HEK293 (cell line): ENCODE results near the gene DND1.
A peak's percentile ranks its signal among the peaks of the same experiment; 100 is the strongest.

Experiments used
- BCL11A ChIP-seq: fragments of 450-650 bp; formaldehyde crosslinking; IDR thresholded peaks from 2 replicates; pipeline ENCODE4 v1.5.1; 2016; ENCODE audit warnings: low read depth, missing biosample characterization, missing genetic modification characterization
- MEIS1 ChIP-seq: sonication (generic); formaldehyde crosslinking; IDR thresholded peaks from 2 replicates; pipeline ENCODE4 v1.8.1; 2022; ENCODE audit warnings: missing genetic modification reagents, mild to moderate bottlenecking, borderline replicate concordance
- OSR2 ChIP-seq: fragments of 450-650 bp; formaldehyde crosslinking; IDR thresholded peaks from 2 replicates; pipeline ENCODE4 v1.5.1; 2016; ENCODE audit warnings: missing biosample characterization, missing genetic modification characterization
- SP3 ChIP-seq: fragments of 450-650 bp; formaldehyde crosslinking; IDR thresholded peaks from 2 replicates; pipeline ENCODE4 v1.5.1; 2016; ENCODE audit warnings: missing biosample characterization, missing genetic modification characterization
- ZBTB20 ChIP-seq: fragments of 450-650 bp; formaldehyde crosslinking; IDR thresholded peaks from 2 replicates; pipeline ENCODE4 v1.5.1; 2016; ENCODE audit warnings: missing biosample characterization, missing genetic modification characterization
- ZNF175 ChIP-seq: fragments of 450-650 bp; formaldehyde crosslinking; IDR thresholded peaks from 2 replicates; pipeline ENCODE4 v1.5.1; 2016; ENCODE audit warnings: missing biosample characterization, missing genetic modification characterization
- ZNF184 ChIP-seq: fragments of 450-650 bp; IDR thresholded peaks from 2 replicates; pipeline ENCODE4 v1.5.1; 2018; ENCODE audit warnings: missing biosample characterization, mild to moderate bottlenecking, missing genetic modification characterization
- ZNF266 ChIP-seq: fragments of 450-650 bp; formaldehyde crosslinking; IDR thresholded peaks from 2 replicates; pipeline ENCODE4 v1.5.1; 2016; ENCODE audit warnings: missing biosample characterization, missing genetic modification characterization, low read depth
- ZNF341 ChIP-seq: fragments of 450-650 bp; formaldehyde crosslinking; IDR thresholded peaks from 2 replicates; pipeline ENCODE4; 2016; ENCODE audit warnings: low read depth, missing biosample characterization, missing genetic modification characterization
- ZNF354C ChIP-seq: fragments of 450-650 bp; formaldehyde crosslinking; IDR thresholded peaks from 2 replicates; pipeline ENCODE4 v1.5.1; 2016; ENCODE audit warnings: missing biosample characterization, missing genetic modification characterization, low read depth, borderline replicate concordance
- ZNF366 ChIP-seq: fragments of 450-650 bp; formaldehyde crosslinking; conservative IDR thresholded peaks from 2 replicates; pipeline ENCODE4 v1.5.1; 2016; ENCODE audit warnings: missing biosample characterization, missing genetic modification characterization
- ZNF37A ChIP-seq: fragments of 450-650 bp; IDR thresholded peaks from 2 replicates; pipeline ENCODE4 v1.5.1; 2018; ENCODE audit warnings: missing biosample characterization, missing genetic modification characterization
- ZNF558 ChIP-seq: fragments of 450-650 bp; formaldehyde crosslinking; IDR thresholded peaks from 2 replicates; pipeline ENCODE4 v1.5.1; 2016; ENCODE audit warnings: missing biosample characterization, missing genetic modification characterization
- ZNF654 ChIP-seq: fragments of 450-650 bp; formaldehyde crosslinking; IDR thresholded peaks from 2 replicates; pipeline ENCODE4 v1.5.1; 2016; ENCODE audit warnings: low read depth, missing biosample characterization, missing genetic modification characterization
- ZNF660 ChIP-seq: fragments of 450-650 bp; IDR thresholded peaks from 2 replicates; pipeline ENCODE4 v1.5.1; 2018; ENCODE audit warnings: missing biosample characterization, mild to moderate bottlenecking, missing genetic modification characterization
- TF ChIP-seq, protein P1 (sequence below): fragments of 450-650 bp; formaldehyde crosslinking; IDR thresholded peaks from 2 replicates; pipeline ENCODE4 v1.5.1; 2017; ENCODE audit warnings: missing biosample characterization, missing genetic modification characterization
- TF ChIP-seq, protein P2 (sequence below): fragments of 450-650 bp; formaldehyde crosslinking; IDR thresholded peaks from 2 replicates; pipeline ENCODE4 v1.5.1; 2017; ENCODE audit warnings: missing biosample characterization, missing genetic modification characterization
- TF ChIP-seq, protein P3 (sequence below): fragments of 450-650 bp; formaldehyde crosslinking; IDR thresholded peaks from 2 replicates; pipeline ENCODE4 v1.5.0; 2017; ENCODE audit warnings: missing biosample characterization, missing genetic modification characterization, borderline replicate concordance
- TF ChIP-seq, protein P4 (sequence below): fragments of 450-650 bp; formaldehyde crosslinking; IDR thresholded peaks from 2 replicates; pipeline ENCODE4 v1.5.1; 2016; ENCODE audit warnings: missing biosample characterization, missing genetic modification characterization
- TF ChIP-seq, protein P5 (sequence below): fragments of 450-650 bp; formaldehyde crosslinking; IDR thresholded peaks from 2 replicates; pipeline ENCODE4 v1.5.1; 2016; ENCODE audit warnings: missing biosample characterization, missing genetic modification characterization
- TF ChIP-seq, protein P6 (sequence below): fragments of 450-650 bp; formaldehyde crosslinking; IDR thresholded peaks from 2 replicates; pipeline ENCODE4; 2016; ENCODE audit warnings: missing biosample characterization, missing genetic modification characterization
- TF ChIP-seq, protein P7 (sequence below): IDR thresholded peaks from 2 replicates; pipeline ENCODE4 v1.6.1; 2011; ENCODE audit warnings: mild to moderate bottlenecking, low read depth, low read length, borderline replicate concordance
- TF ChIP-seq, protein P8 (sequence below): fragments of 450-650 bp; formaldehyde crosslinking; IDR thresholded peaks from 2 replicates; pipeline ENCODE4 v1.5.1; 2016; ENCODE audit warnings: missing biosample characterization, missing genetic modification characterization

Gene DND1

DNA sequence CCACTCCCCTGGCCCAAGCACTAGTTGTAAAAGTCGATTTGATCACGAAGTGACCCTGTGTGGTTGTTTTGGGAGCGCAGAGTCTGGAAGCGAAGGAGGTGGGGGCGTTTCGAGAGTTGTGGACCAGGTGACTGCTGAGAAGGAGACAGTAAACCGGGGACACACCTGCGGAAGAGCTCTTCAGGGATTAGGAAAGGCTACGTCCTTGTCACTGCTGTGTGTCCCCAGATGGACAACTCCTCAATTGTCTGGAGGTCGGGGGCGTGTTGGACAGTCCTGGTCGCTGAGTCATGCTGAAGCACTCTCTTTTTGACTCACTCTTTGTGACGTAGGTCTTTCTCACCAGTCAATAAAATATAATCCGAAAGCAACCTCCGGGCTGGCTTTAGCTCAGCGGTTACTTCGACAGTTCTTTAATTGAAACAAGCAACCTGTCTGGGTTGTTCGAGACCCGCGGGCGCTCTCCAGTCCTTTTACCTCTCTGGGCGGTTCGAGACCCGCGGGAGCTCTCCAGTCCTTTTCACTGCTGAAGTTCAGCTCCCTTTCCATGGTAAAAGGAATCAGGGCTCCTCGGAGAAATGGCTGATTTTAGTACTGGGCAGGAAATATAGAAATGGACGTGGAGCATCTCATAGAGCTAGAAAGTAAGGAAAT is 37.6 kb upstream of the DND1 start (continued):
- TF ChIP-seq ZNF37A (tag by site-specific recombination): no peak
- TF ChIP-seq ZNF660 (tag by site-specific recombination): peak; percentile 98
- TF ChIP-seq, protein P1, sequence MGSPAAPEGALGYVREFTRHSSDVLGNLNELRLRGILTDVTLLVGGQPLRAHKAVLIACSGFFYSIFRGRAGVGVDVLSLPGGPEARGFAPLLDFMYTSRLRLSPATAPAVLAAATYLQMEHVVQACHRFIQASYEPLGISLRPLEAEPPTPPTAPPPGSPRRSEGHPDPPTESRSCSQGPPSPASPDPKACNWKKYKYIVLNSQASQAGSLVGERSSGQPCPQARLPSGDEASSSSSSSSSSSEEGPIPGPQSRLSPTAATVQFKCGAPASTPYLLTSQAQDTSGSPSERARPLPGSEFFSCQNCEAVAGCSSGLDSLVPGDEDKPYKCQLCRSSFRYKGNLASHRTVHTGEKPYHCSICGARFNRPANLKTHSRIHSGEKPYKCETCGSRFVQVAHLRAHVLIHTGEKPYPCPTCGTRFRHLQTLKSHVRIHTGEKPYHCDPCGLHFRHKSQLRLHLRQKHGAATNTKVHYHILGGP (tag by site-specific recombination): no peak
- peak; percentile 64; the same call in 1 of the 2 replicates for TF ChIP-seq ZNF558 (tag by site-specific recombination)
- no peak for TF ChIP-seq MEIS1
- TF ChIP-seq SP3: peak; percentile 56
- TF ChIP-seq ZNF175 (tag by site-specific recombination): no peak
- no peak for TF ChIP-seq ZNF354C (tag by site-specific recombination)
- TF ChIP-seq ZNF184 (tag by site-specific recombination): peak; percentile 79
- no peak for TF ChIP-seq ZNF341 (tag by site-specific recombination)
- no peak for TF ChIP-seq ZNF266 (tag by site-specific recombination)
- TF ChIP-seq, protein P2, sequence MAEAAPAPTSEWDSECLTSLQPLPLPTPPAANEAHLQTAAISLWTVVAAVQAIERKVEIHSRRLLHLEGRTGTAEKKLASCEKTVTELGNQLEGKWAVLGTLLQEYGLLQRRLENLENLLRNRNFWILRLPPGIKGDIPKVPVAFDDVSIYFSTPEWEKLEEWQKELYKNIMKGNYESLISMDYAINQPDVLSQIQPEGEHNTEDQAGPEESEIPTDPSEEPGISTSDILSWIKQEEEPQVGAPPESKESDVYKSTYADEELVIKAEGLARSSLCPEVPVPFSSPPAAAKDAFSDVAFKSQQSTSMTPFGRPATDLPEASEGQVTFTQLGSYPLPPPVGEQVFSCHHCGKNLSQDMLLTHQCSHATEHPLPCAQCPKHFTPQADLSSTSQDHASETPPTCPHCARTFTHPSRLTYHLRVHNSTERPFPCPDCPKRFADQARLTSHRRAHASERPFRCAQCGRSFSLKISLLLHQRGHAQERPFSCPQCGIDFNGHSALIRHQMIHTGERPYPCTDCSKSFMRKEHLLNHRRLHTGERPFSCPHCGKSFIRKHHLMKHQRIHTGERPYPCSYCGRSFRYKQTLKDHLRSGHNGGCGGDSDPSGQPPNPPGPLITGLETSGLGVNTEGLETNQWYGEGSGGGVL (tag by site-specific recombination): no peak
- no peak for TF ChIP-seq ZBTB20
- peak; percentile 46 for TF ChIP-seq ZNF366
- TF ChIP-seq, protein P3, sequence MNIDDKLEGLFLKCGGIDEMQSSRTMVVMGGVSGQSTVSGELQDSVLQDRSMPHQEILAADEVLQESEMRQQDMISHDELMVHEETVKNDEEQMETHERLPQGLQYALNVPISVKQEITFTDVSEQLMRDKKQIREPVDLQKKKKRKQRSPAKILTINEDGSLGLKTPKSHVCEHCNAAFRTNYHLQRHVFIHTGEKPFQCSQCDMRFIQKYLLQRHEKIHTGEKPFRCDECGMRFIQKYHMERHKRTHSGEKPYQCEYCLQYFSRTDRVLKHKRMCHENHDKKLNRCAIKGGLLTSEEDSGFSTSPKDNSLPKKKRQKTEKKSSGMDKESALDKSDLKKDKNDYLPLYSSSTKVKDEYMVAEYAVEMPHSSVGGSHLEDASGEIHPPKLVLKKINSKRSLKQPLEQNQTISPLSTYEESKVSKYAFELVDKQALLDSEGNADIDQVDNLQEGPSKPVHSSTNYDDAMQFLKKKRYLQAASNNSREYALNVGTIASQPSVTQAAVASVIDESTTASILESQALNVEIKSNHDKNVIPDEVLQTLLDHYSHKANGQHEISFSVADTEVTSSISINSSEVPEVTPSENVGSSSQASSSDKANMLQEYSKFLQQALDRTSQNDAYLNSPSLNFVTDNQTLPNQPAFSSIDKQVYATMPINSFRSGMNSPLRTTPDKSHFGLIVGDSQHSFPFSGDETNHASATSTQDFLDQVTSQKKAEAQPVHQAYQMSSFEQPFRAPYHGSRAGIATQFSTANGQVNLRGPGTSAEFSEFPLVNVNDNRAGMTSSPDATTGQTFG (tag by site-specific recombination): 0 out of 2 replicates have a peak, but pooled peaks have one; percentile 21
- TF ChIP-seq, protein P4, sequence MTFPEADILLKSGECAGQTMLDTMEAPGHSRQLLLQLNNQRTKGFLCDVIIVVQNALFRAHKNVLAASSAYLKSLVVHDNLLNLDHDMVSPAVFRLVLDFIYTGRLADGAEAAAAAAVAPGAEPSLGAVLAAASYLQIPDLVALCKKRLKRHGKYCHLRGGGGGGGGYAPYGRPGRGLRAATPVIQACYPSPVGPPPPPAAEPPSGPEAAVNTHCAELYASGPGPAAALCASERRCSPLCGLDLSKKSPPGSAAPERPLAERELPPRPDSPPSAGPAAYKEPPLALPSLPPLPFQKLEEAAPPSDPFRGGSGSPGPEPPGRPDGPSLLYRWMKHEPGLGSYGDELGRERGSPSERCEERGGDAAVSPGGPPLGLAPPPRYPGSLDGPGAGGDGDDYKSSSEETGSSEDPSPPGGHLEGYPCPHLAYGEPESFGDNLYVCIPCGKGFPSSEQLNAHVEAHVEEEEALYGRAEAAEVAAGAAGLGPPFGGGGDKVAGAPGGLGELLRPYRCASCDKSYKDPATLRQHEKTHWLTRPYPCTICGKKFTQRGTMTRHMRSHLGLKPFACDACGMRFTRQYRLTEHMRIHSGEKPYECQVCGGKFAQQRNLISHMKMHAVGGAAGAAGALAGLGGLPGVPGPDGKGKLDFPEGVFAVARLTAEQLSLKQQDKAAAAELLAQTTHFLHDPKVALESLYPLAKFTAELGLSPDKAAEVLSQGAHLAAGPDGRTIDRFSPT (tag by site-specific recombination): no peak
- TF ChIP-seq, protein P5, sequence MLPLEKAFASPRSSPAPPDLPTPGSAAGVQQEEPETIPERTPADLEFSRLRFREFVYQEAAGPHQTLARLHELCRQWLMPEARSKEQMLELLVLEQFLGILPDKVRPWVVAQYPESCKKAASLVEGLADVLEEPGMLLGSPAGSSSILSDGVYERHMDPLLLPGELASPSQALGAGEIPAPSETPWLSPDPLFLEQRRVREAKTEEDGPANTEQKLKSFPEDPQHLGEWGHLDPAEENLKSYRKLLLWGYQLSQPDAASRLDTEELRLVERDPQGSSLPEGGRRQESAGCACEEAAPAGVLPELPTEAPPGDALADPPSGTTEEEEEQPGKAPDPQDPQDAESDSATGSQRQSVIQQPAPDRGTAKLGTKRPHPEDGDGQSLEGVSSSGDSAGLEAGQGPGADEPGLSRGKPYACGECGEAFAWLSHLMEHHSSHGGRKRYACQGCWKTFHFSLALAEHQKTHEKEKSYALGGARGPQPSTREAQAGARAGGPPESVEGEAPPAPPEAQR (tag by site-specific recombination): peak; percentile 83; the same call in 1 of the 2 replicates
- TF ChIP-seq, protein P6, sequence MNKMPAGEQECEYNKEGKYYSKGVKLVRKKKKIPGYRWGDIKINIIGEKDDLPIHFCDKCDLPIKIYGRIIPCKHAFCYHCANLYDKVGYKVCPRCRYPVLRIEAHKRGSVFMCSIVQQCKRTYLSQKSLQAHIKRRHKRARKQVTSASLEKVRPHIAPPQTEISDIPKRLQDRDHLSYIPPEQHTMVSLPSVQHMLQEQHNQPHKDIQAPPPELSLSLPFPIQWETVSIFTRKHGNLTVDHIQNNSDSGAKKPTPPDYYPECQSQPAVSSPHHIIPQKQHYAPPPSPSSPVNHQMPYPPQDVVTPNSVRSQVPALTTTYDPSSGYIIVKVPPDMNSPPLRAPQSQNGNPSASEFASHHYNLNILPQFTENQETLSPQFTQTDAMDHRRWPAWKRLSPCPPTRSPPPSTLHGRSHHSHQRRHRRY (tag by site-specific recombination): no peak
- peak; percentile 96 for TF ChIP-seq BCL11A (tag by site-specific recombination)
- TF ChIP-seq ZNF654 (tag by site-specific recombination): 0 out of 2 replicates have a peak, but pooled peaks have one; percentile 2
- TF ChIP-seq, protein P7, sequence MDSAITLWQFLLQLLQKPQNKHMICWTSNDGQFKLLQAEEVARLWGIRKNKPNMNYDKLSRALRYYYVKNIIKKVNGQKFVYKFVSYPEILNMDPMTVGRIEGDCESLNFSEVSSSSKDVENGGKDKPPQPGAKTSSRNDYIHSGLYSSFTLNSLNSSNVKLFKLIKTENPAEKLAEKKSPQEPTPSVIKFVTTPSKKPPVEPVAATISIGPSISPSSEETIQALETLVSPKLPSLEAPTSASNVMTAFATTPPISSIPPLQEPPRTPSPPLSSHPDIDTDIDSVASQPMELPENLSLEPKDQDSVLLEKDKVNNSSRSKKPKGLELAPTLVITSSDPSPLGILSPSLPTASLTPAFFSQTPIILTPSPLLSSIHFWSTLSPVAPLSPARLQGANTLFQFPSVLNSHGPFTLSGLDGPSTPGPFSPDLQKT: no peak
- TF ChIP-seq, protein P8, sequence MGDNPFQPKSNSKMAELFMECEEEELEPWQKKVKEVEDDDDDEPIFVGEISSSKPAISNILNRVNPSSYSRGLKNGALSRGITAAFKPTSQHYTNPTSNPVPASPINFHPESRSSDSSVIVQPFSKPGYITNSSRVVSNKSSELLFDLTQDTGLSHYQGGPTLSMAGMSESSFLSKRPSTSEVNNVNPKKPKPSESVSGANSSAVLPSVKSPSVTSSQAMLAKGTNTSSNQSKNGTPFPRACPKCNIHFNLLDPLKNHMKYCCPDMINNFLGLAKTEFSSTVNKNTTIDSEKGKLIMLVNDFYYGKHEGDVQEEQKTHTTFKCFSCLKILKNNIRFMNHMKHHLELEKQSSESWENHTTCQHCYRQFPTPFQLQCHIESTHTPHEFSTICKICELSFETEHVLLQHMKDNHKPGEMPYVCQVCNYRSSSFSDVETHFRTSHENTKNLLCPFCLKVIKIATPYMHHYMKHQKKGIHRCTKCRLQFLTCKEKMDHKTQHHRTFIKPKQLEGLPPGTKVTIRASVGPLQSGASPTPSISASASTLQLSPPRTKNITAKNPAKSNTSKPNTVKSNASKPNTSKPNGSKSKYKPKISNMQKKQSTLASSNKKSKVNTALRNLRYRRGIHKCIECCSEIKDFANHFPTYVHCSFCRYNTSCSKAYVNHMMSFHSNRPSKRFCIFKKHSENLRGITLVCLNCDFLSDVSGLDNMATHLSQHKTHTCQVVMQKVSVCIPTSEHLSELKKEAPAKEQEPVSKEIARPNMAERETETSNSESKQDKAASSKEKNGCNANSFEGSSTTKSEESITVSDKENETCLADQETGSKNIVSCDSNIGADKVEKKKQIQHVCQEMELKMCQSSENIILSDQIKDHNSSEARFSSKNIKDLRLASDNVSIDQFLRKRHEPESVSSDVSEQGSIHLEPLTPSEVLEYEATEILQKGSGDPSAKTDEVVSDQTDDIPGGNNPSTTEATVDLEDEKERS (tag by site-specific recombination): 0 out of 2 replicates have a peak, but pooled peaks have one; percentile 15
- peak; percentile 45; the same call in 1 of the 2 replicates for TF ChIP-seq OSR2 (tag by site-specific recombination)
